Activated CD8-positive, alpha-beta memory T cell treated with anti-CD3 and anti-CD28 coated beads, Interleukin-2, amount 50 U/mL, for 24 hours (primary cell): ENCODE measurements around the gene ZNG1C.
"Not testable (repeated sequence)": the region's sequence is repeated elsewhere in the genome, so short reads cannot be mapped to it uniquely, and the experiment has no call there.

Source experiments
- DNase-seq: peaks from one replicate; pipeline ENCODE4 v3.0.0-alpha.2; 2020; ENCODE audit errors: extremely low read depth

Gene ZNG1C

DNA sequence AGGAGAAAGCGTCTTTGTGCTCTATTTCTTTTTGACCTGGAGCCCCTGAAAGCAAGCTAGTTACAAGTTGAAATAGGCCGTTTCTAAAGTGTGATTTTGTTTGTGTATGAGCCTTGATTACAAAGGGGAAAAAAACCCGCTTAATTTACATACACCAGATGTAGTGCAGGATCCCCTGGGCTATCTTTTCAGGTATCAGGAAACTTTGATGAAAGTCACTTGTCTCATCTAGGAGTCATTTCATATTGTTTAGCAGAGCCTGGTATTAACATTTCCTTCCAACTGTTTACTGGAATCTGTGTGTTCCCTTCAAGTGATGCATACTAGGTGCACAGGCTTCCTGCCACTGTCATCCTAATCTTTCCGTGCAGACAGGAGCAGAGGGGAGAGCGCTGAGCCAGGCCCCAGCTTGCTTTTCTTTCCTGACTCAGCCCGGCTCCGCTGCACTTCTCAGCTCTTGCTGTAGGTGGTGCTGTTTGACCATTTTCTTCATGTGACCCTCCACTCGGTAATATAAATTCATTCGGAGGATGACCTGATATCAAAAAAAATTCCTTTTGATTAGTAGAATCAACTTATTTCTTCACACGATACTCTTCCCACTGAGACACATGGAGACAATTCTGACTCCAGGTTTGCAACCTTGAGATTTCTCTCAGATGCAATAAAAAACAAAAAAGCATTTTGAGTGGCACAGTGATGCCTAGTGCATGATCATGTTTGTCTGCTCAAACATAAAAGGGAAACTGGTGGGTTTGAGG lies 100.7 kb downstream of the ZNG1C start:
- DNase-seq = not testable (repeated sequence)

GRCh38 chr9:68343242-68343641 lies 101.5 kb downstream of the ZNG1C start:
- not testable (repeated sequence) for DNase-seq

GRCh38 chr9:68343992-68344391 lies 102.2 kb downstream of the ZNG1C start:
- not testable (repeated sequence) for DNase-seq
